Trophoblast cell (in vitro differentiated cells and primary cell): Measurements from ENCODE around the gene STON2.

Source experiments
- DNase-seq, 2 donors: peaks; one replicate each; pipeline ENCODE4 v3.0.0-alpha.2; 2016
- H2AFZ ChIP-seq: 2 replicates; pipeline ENCODE4 v1.6.1; 2013; ENCODE audit warnings: low read length, moderate library complexity, mild to moderate bottlenecking; ENCODE audit not compliant: insufficient read depth, poor library complexity
- H2AK5ac ChIP-seq: 2 replicates; pipeline ENCODE4 v1.6.1; 2013; ENCODE audit warnings: mild to moderate bottlenecking, low read length
- H2BK120ac ChIP-seq: 2 replicates; pipeline ENCODE4 v1.6.1; 2013; ENCODE audit warnings: low read length, mild to moderate bottlenecking, moderate library complexity; ENCODE audit not compliant: insufficient read depth, poor library complexity
- H2BK12ac ChIP-seq: 2 replicates; pipeline ENCODE4 v1.6.1; 2013; ENCODE audit warnings: mild to moderate bottlenecking, low read length, moderate library complexity
- H2BK5ac ChIP-seq: 2 replicates; pipeline ENCODE4 v1.6.1; 2013; ENCODE audit warnings: low read length, low read depth, moderate library complexity, mild to moderate bottlenecking; ENCODE audit not compliant: poor library complexity
- H3K14ac ChIP-seq: 2 replicates; pipeline ENCODE4 v1.6.1; 2013; ENCODE audit warnings: mild to moderate bottlenecking, low read length
- H3K18ac ChIP-seq: 2 replicates; pipeline ENCODE4 v1.6.1; 2013; ENCODE audit warnings: mild to moderate bottlenecking, low read length
- H3K23ac ChIP-seq: 2 replicates; pipeline ENCODE4 v1.6.1; 2013; ENCODE audit warnings: low read length
- H3K27ac ChIP-seq: 2 replicates; pipeline ENCODE4 v1.5.1; 2013; ENCODE audit warnings: low read depth, mild to moderate bottlenecking, inconsistent platforms, low read length, moderate library complexity
- H3K27me3 ChIP-seq: 2 replicates; pipeline ENCODE4 v1.6.1; 2013; ENCODE audit warnings: inconsistent platforms, mild to moderate bottlenecking, low read length, moderate library complexity; ENCODE audit not compliant: insufficient read depth
- H3K36me3 ChIP-seq, 2 experiments: 1 replicate in 1 of 2; 2 replicates in 1 of 2; pipeline ENCODE4 v1.6.1; 2013; ENCODE audit warnings: low read length in 2 of 2, mild to moderate bottlenecking in 2 of 2, moderate library complexity in 1 of 2; ENCODE audit not compliant: insufficient read depth in 2 of 2, control insufficient read depth in 1 of 2
- H3K4ac ChIP-seq: 2 replicates; pipeline ENCODE4 v1.6.1; 2013; ENCODE audit warnings: low read depth, mild to moderate bottlenecking, low read length, moderate library complexity
- H3K4me1 ChIP-seq, 2 experiments: 1 replicate in 1 of 2; 2 replicates in 1 of 2; pipeline ENCODE4 v1.6.1; 2013; ENCODE audit warnings: low read length in 2 of 2, mild to moderate bottlenecking in 2 of 2, moderate library complexity in 1 of 2; ENCODE audit not compliant: insufficient read depth in 2 of 2, control insufficient read depth in 1 of 2
- H3K4me2 ChIP-seq: 2 replicates; pipeline ENCODE4 v1.6.1; 2013; ENCODE audit warnings: inconsistent platforms, mild to moderate bottlenecking, low read length, moderate library complexity
- H3K4me3 ChIP-seq: 2 replicates; pipeline ENCODE4 v1.5.1; 2013; ENCODE audit warnings: mild to moderate bottlenecking, low read depth, low read length, inconsistent platforms
- H3K79me1 ChIP-seq: one replicate; pipeline ENCODE4 v1.6.1; 2013; ENCODE audit warnings: low read length
- H3K79me2 ChIP-seq: 2 replicates; pipeline ENCODE4 v1.6.1; 2013; ENCODE audit warnings: low read length, mild to moderate bottlenecking; ENCODE audit not compliant: control insufficient read depth, insufficient read depth, poor library complexity
- H3K9ac ChIP-seq: 2 replicates; pipeline ENCODE4 v1.6.1; 2013; ENCODE audit warnings: mild to moderate bottlenecking, low read length
- H3K9me3 ChIP-seq: 2 replicates; pipeline ENCODE4 v1.6.1; 2013; ENCODE audit warnings: low read depth, mild to moderate bottlenecking, control low read depth, inconsistent platforms, low read length; ENCODE audit not compliant: insufficient read depth
- H4K12ac ChIP-seq: 2 replicates; pipeline ENCODE4 v1.6.1; 2013; ENCODE audit warnings: low read depth, mild to moderate bottlenecking, low read length, moderate library complexity
- H4K8ac ChIP-seq: 2 replicates; pipeline ENCODE4 v1.6.1; 2013; ENCODE audit warnings: low read depth, mild to moderate bottlenecking, low read length, moderate library complexity
- H4K91ac ChIP-seq: one replicate; pipeline ENCODE4 v1.6.1; 2013; ENCODE audit warnings: low read depth, mild to moderate bottlenecking, low read length, moderate library complexity
- WGBS: extraction: QIAGEN DNeasy Blood & Tissue Kit; methylation state at CpG from one replicate; pipeline ENCODE4 v1.1.7; 2013; ENCODE audit warnings: missing lambda C conversion rate; ENCODE audit not compliant: insufficient read length, insufficient coverage; ENCODE audit errors: extremely low coverage; 5-methylcytosine and 5-hydroxymethylcytosine counted together

The STON2 gene

DNA sequence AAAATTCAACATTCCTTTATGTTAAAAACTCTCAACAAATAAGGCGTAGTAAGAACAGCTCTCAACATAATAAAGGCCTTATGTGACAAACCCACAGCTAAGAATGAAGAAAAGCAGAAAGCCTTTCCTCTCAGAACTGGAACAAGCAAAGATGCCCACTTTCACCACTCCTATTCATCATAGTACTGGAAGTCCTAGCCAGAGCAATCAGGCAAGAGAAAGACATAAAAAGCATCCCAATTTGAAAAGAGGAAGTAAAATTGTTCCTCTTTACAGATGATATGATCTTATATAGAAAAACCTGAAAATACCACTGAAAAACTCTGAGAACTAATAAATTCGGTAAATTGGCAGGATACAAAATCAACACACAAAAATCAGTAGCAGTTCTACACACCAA, 52.1 kb downstream of the STON2 start:
- Histone ChIP-seq H3K4me1 (no peaks in the 10 kb centered on the region), H3K4me3 (no peak overlapping the region), H2AK5ac (no peak overlapping the region), H3K36me3 (no peaks in the 10 kb centered on the region), H2BK12ac (no peak overlapping the region), H4K91ac (no peak overlapping the region), H3K27ac (no peak overlapping the region), H3K23ac (no peak overlapping the region), H3K14ac (no peak overlapping the region), H3K79me2 (no peaks in the 10 kb centered on the region), H2BK5ac (no peak overlapping the region), H4K8ac (no peak overlapping the region), H2BK120ac (no peak overlapping the region), H4K12ac (no peak overlapping the region), H3K4me2 (no peak overlapping the region), H3K18ac (no peak overlapping the region), H2AFZ (no peak overlapping the region), H3K9ac (no peak overlapping the region), H3K4ac (no peak overlapping the region), H3K79me1 (no peaks in the 10 kb centered on the region), H3K9me3 (no peaks in the 10 kb centered on the region), H3K27me3 (no peaks in the 10 kb centered on the region)
- no peak for DNase-seq
- WGBS: no CpG with 5 or more reads among the region's 2 CpGs

DNA sequence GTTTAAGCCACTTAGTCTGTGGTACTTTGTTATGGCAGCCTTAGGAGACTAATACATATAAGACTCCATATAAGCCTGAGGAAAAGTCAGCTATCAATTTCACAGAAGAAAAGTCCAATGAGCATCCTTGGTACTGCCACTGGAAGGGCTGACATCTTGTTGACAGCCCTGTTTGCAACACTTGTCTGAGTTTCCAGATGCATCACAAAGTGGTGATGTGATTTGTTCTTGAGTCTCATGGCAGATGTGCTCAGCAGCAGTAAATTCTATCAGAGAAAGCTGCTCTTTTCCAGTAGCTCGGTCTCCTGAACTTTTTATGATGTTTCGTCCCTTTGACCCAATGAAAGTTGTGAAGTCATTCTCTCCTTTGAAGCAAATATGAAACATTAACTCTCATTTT, 54.3 kb downstream of the STON2 start:
- no CpG with 5 or more reads among the region's 2 CpGs for WGBS

DNA sequence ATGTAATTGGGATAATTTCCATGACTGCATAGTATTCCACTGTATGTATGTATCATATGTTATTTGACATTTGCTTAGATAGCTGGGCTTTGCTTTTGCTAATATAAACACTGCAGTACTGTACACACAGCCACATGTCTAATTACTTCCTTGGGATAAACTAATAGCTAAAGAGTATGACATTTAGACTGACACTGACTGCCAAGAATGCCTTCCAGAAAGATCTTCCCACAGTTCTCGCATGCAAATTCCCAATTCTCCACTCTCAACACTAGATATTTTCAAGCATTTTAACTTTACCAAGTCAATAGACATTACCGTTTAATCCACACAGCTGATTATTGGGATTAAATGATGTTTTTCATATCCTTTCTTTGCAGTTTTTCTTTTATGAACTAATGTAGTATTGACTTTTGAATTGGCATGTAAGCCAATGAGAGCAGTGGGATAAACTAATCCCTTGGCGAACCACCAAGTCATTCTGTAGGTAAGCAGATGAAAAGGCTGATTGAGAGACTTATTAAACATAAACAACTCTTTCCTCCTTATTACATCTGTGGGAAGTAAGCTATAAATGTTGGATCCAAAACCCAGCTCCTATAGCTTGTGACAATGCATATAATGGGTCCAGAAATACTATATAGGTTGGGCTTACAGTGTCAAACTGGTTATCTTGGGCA, 55.5 kb downstream of the STON2 start:
- no peak overlapping the region for H2AK5ac ChIP-seq
- no peak overlapping the region for H2BK12ac ChIP-seq
- H3K36me3 ChIP-seq: no peaks in the 10 kb centered on the region
- no peak overlapping the region for H4K91ac ChIP-seq
- no peak overlapping the region for H3K18ac ChIP-seq
- no peak overlapping the region for H3K27ac ChIP-seq
- no peaks in the 10 kb centered on the region for H3K79me1 ChIP-seq
- no peak overlapping the region for H2BK5ac ChIP-seq
- H3K4me3 ChIP-seq: no peak overlapping the region
- no peak overlapping the region for H3K14ac ChIP-seq
- DNase-seq: no peak
- no peak overlapping the region for H4K12ac ChIP-seq
- H3K4me2 ChIP-seq: no peak overlapping the region
- H2BK120ac ChIP-seq: no peak overlapping the region
- H2AFZ ChIP-seq: no peak overlapping the region
- H3K23ac ChIP-seq: no peak overlapping the region
- H3K79me2 ChIP-seq: no peaks in the 10 kb centered on the region
- H3K4me1 ChIP-seq: no peaks in the 10 kb centered on the region
- no peak overlapping the region for H4K8ac ChIP-seq
- no peaks in the 10 kb centered on the region for H3K9me3 ChIP-seq
- no peaks in the 10 kb centered on the region for H3K27me3 ChIP-seq
- no peak overlapping the region for H3K9ac ChIP-seq
- no peak overlapping the region for H3K4ac ChIP-seq
- WGBS: no CpG with 5 or more reads among the region's 3 CpGs

More for the DNA sequence above, 54.3 kb downstream of the STON2 start:
- Histone ChIP-seq H4K91ac (no peak overlapping the region), H3K4ac (no peak overlapping the region), H3K4me3 (no peak overlapping the region), H3K27ac (no peak overlapping the region), H4K8ac (no peak overlapping the region), H2BK5ac (no peak overlapping the region), H3K79me1 (no peaks in the 10 kb centered on the region), H2AK5ac (no peak overlapping the region), H4K12ac (no peak overlapping the region), H3K9me3 (no peaks in the 10 kb centered on the region), H3K36me3 (no peaks in the 10 kb centered on the region), H3K18ac (no peak overlapping the region), H3K27me3 (no peaks in the 10 kb centered on the region), H3K23ac (no peak overlapping the region), H2BK12ac (no peak overlapping the region), H3K14ac (no peak overlapping the region), H3K4me2 (no peak overlapping the region), H3K79me2 (no peaks in the 10 kb centered on the region), H2BK120ac (no peak overlapping the region), H3K4me1 (no peaks in the 10 kb centered on the region), H2AFZ (no peak overlapping the region), H3K9ac (no peak overlapping the region)
- DNase-seq: no peak

DNA sequence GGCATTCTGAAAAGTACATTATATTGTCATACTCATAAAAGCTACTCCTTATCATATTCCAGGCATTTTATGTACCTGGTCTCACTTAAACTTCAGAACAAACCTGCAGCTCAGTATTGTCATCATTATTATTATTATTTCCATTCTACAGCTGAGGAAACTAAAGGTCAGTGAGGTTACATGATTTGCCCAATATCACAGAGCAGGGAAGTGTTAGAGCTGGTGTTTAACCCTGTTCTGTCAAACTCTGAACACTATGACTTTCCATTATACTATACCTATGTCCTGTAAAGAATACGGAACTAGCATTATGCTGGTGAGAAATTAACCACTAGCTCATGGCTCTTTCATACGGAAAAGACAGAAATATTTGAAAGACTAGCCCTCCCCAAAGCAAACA, 56.4 kb downstream of the STON2 start:
- Histone ChIP-seq H4K8ac (no peak overlapping the region), H3K23ac (no peak overlapping the region), H2AFZ (no peak overlapping the region), H2BK12ac (no peak overlapping the region), H3K79me1 (no peaks in the 10 kb centered on the region), H3K4me1 (no peaks in the 10 kb centered on the region), H3K27ac (no peak overlapping the region), H4K91ac (no peak overlapping the region), H4K12ac (no peak overlapping the region), H3K36me3 (no peaks in the 10 kb centered on the region), H3K9me3 (no peaks in the 10 kb centered on the region), H3K4me2 (no peak overlapping the region), H3K27me3 (no peaks in the 10 kb centered on the region), H3K18ac (no peak overlapping the region), H2BK120ac (no peak overlapping the region), H3K9ac (no peak overlapping the region), H3K14ac (no peak overlapping the region), H3K4me3 (no peak overlapping the region), H3K4ac (no peak overlapping the region), H2BK5ac (no peak overlapping the region), H3K79me2 (no peaks in the 10 kb centered on the region), H2AK5ac (no peak overlapping the region)
- WGBS: no CpG with 5 or more reads among the region's 2 CpGs
- no peak for DNase-seq
